Activated naive CD4-positive, alpha-beta T cell treated with anti-CD3 and anti-CD28 coated beads for 36 hours (primary cell): ENCODE data around the gene FRAS1. TPM values are rescaled to one million over a fixed set of nuclear protein-coding genes. Genes with fewer than 3 reads are reported as not detected.
"Not testable (repeated sequence)": the region's sequence is repeated elsewhere in the genome, so short reads cannot be mapped to it uniquely, and the experiment has no call there.

ENCODE experiments used
- CTCF ChIA-PET: fragments of 350-600 bp; sonication (Branson Sonifier 250); formaldehyde crosslinking; loops from one replicate; lab custom pipeline; 2021; ENCODE audit warnings: antibody characterized with exemption; lab: Charles Lee
- DNase-seq: peaks from one replicate; pipeline ENCODE4 v3.0.0-alpha.2; 2020
- H3K27ac Mint-ChIP-seq: one replicate; pipeline ENCODE4 v1.8.0; 2021; ENCODE audit warnings: mild to moderate bottlenecking, mixed read lengths
- H3K27me3 Mint-ChIP-seq: one replicate; pipeline ENCODE4 v1.8.0; 2021; ENCODE audit warnings: low read depth, mixed read lengths
- H3K36me3 Mint-ChIP-seq: one replicate; pipeline ENCODE4 v1.8.0; 2021; ENCODE audit warnings: low read depth, mixed read lengths
- H3K4me1 Mint-ChIP-seq: one replicate; pipeline ENCODE4 v1.8.0; 2021; ENCODE audit warnings: low read depth, mixed read lengths
- H3K4me3 Mint-ChIP-seq: one replicate; pipeline ENCODE4 v1.8.0; 2021; ENCODE audit warnings: mild to moderate bottlenecking, moderate library complexity, mixed read lengths
- H3K9me3 Mint-ChIP-seq: one replicate; pipeline ENCODE4 v1.8.0; 2021; ENCODE audit warnings: mixed read lengths
- intact Hi-C: fragments of 100-400 bp; cut with micrococcal nuclease; formaldehyde crosslinking; loops from one replicate; pipeline ENCODE4 v1.15.1; 2023
- total RNA-seq, 2 experiments: library from RNA; stranded (reverse); gene quantifications; one replicate each; pipeline ENCODE4 v1.2.3, GENCODE V29; 2021

FRAS1 gene
- total RNA-seq, 2 experiments from 2014 or later = not detected

DNA sequence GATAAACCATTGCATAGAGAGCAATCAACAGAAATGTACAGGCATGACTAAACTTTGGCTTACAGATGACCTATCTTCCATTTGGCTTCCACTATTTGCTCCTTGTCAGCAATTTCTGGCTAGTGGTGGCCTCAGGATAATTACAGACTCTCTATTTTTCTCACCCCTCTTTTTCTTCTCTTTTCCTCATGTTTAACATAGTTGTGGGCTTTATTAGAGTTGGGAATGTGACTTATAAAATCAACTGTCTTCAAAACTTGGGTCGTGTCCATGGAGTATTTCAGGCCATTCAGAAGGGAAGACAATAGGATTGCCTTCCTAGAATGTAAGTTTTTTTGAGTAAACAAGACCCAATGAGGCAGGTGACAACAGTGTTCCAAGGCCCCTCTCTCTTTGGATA, 236.2 kb downstream of the FRAS1 start:
- DNase-seq = no peak
- Mint-ChIP-seq H3K27me3 (peaks cover 10% of the 10 kb centered on the region), H3K4me1 (no peaks in the 10 kb centered on the region), H3K36me3 (no peaks in the 10 kb centered on the region), H3K9me3 (no peaks in the 10 kb centered on the region), H3K27ac (no peak overlapping the region), H3K4me3 (no peak overlapping the region)
- CTCF ChIA-PET = no interaction called here
- intact Hi-C loops = no loop called here

DNA sequence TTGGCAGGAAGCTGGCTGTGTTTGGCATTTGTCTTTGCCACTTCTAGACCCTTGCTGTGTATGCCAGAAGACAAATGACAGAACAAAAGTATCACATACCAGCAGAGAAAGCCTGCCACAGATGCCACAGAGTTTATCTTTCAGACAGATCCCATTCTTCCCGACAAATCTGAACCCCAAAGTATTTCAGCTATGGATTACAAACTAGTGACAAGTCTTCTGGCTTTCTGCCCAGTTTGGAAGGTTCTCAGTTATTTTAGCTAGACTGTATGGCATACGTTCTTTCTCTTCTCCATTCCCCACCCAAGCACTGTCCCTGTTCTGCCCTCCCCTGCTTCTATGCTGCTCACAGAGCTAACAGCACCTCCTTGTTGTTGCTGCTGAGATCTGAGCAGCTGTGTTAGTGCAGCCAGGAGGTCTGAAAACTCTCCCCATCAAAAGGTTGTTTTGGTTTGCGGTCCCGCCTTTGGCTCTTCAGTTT, 236.7 kb downstream of the FRAS1 start:
- H3K4me1 Mint-ChIP-seq = no peaks in the 10 kb centered on the region
- no peaks in the 10 kb centered on the region for H3K9me3 Mint-ChIP-seq
- H3K27me3 Mint-ChIP-seq = peaks cover 14% of the 10 kb centered on the region
- H3K4me3 Mint-ChIP-seq = no peak overlapping the region
- H3K36me3 Mint-ChIP-seq = no peaks in the 10 kb centered on the region
- CTCF ChIA-PET = no interaction called here
- no peak for DNase-seq
- intact Hi-C loops = no loop called here
- no peak overlapping the region for H3K27ac Mint-ChIP-seq

GRCh38 chr4:78296261-78296660, 239.1 kb downstream of the FRAS1 start:
- no peak overlapping the region for H3K27ac Mint-ChIP-seq
- intact Hi-C loops = no loop called here
- H3K4me3 Mint-ChIP-seq = no peak overlapping the region
- no peaks in the 10 kb centered on the region for H3K4me1 Mint-ChIP-seq
- DNase-seq = no peak
- peaks cover 18% of the 10 kb centered on the region for H3K27me3 Mint-ChIP-seq
- no peaks in the 10 kb centered on the region for H3K9me3 Mint-ChIP-seq
- no peaks in the 10 kb centered on the region for H3K36me3 Mint-ChIP-seq
- CTCF ChIA-PET = no interaction called here

DNA sequence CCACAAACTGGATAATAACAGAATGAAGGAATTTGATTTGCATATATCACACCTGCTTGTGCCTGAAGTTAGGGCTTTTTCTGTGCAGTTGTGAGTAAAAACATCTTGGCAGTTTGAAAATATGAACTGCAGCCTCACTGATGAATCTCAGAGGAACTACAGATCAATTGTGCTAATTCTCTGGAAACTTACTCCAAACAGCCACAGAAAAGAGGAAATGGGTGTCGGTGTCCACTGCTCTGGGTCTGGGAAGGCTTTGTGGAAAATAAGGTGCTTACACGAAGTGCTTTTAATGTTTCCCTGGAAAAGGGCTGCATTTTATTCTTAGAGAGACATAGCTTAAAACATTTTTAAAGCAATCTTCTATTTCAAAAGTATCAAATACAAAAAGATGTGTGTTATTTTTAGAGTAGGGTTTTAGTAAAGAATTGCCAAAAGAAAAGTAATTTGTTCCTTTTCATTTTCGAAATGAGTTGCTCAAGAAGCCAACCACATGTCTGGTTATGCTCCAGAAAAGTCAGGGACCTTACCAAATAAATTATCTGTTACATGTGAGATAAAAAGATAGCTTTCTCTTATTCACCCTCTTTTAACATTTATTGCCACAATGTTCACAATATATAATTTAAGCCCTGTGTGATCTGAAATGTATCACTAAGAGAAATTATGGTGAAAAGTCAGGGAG, 240.1 kb downstream of the FRAS1 start:
- H3K9me3 Mint-ChIP-seq = no peaks in the 10 kb centered on the region
- intact Hi-C loops = no loop called here
- peaks cover 18% of the 10 kb centered on the region for H3K27me3 Mint-ChIP-seq
- no peaks in the 10 kb centered on the region for H3K4me1 Mint-ChIP-seq
- no peak overlapping the region for H3K4me3 Mint-ChIP-seq
- DNase-seq = no peak
- H3K27ac Mint-ChIP-seq = no peak overlapping the region
- H3K36me3 Mint-ChIP-seq = no peaks in the 10 kb centered on the region
- CTCF ChIA-PET = interaction anchor here (0.7 kb wide), 1 partner anchor 549 kb away, joined by 4 read pairs; no protein-coding TSS in a partner anchor

- CTCF ChIA-PET = no interaction called here
- Mint-ChIP-seq H3K27me3 (peaks cover 18% of the 10 kb centered on the region), H3K27ac (no peak overlapping the region), H3K36me3 (no peaks in the 10 kb centered on the region), H3K9me3 (no peaks in the 10 kb centered on the region), H3K4me3 (no peak overlapping the region), H3K4me1 (no peaks in the 10 kb centered on the region)
- no peak for DNase-seq
- intact Hi-C loops = no loop called here
Observed at GRCh38 chr4:78298618-78299017, 241.5 kb downstream of the FRAS1 start.

- DNase-seq = no peak
- Mint-ChIP-seq H3K36me3 (no peaks in the 10 kb centered on the region), H3K27ac (no peak overlapping the region), H3K4me1 (no peaks in the 10 kb centered on the region), H3K27me3 (peaks cover 18% of the 10 kb centered on the region), H3K4me3 (no peak overlapping the region), H3K9me3 (no peaks in the 10 kb centered on the region)
- CTCF ChIA-PET = no interaction called here
- intact Hi-C loops = no loop called here
Observed at GRCh38 chr4:78299565-78299972, 242.4 kb downstream of the FRAS1 start.

DNA sequence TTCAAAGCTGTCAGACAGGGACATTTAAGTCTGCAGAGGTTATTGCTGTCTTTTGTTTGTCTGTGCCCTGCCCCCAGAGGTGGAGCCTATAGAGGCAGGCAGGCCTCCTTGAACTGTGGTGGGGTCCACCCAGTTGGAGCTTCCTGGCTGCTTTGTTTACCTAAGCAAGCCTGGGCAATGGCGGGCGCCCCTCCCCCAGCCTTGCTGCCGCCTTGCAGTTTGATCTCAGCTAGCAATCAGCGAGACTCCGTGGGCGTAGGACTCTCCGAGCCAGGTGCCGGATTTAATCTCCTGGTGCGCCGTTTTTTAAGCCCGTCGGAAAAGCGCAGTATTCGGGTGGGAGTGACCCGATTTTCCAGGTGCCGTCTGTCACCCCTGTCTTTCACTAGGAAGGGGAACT, 250.1 kb downstream of the FRAS1 start:
- H3K9me3 Mint-ChIP-seq, H3K4me3 Mint-ChIP-seq, DNase-seq, intact Hi-C loops, H3K27ac Mint-ChIP-seq, H3K4me1 Mint-ChIP-seq, CTCF ChIA-PET, H3K27me3 Mint-ChIP-seq, H3K36me3 Mint-ChIP-seq: not testable (repeated sequence)

GRCh38 chr4:78308517-78308916, 251.4 kb downstream of the FRAS1 start:
- no peaks in the 10 kb centered on the region for H3K9me3 Mint-ChIP-seq
- CTCF ChIA-PET = no interaction called here

DNA sequence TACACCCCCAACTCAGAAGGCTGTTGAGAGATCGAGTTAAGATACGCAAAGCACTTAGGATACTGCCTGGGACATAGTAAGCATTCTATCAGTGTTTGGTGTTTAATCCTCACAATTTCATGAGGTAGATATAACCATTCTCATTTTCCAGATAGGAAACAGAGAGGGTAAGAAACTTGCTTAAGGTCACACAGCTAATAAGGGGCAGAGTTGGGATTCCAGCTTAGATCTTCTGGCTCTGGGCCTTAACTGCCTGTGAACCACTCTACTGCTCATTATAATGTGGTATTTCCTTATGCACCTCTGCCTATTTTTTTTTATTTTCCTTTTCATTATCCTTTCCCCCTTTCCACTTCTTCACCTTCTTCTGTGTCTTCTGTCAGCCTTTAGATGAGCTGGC, 252.2 kb downstream of the FRAS1 start:
- Mint-ChIP-seq H3K4me3 (no peak overlapping the region), H3K36me3 (no peaks in the 10 kb centered on the region), H3K9me3 (no peaks in the 10 kb centered on the region), H3K4me1 (no peaks in the 10 kb centered on the region), H3K27me3 (peaks cover 14% of the 10 kb centered on the region), H3K27ac (no peak overlapping the region)
- CTCF ChIA-PET = no interaction called here
- intact Hi-C loops = no loop called here
- no peak for DNase-seq

More at GRCh38 chr4:78308517-78308916, 251.4 kb downstream of the FRAS1 start:
- DNase-seq = no peak
- no peaks in the 10 kb centered on the region for H3K4me1 Mint-ChIP-seq
- H3K27ac Mint-ChIP-seq = no peak overlapping the region
- H3K4me3 Mint-ChIP-seq = no peak overlapping the region
- peaks cover 6% of the 10 kb centered on the region for H3K27me3 Mint-ChIP-seq
- intact Hi-C loops = no loop called here
- no peaks in the 10 kb centered on the region for H3K36me3 Mint-ChIP-seq

DNA sequence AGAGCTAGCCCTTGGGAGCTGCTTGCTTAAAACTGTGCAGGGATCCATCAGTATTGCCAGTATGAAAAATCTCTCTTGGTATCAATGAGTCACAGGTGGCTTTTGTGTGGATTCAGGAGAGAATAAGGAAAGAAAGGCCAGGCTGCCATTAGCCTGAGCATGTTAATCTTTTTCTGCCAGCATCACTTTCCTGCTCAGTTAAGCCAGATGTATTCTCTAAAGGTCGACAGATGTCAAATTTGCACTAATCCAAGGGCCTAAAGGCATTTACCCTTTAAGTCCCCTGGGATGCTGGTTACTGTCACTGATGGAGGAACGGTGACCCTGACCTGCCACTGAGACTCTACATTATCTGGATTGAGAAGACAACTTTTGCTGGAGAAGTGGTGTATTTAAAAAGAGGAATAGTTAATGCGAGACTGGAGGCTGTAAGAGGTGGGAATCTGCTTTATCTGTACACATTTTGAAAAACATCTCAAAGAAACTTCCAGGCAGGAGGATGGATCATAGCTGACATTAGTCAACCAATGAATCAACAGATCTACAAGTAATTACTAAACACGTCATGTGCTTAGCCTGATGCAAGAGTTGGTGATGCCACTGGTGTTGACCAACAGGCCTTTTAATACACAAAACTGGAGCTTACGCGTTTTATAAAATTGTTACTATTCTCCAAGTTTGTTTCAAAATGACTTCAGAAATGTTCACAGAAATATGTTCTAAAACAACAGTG, 253.1 kb downstream of the FRAS1 start:
- CTCF ChIA-PET = no interaction called here
- intact Hi-C loops = no loop called here
- peaks cover 15% of the 10 kb centered on the region for H3K27me3 Mint-ChIP-seq
- no peaks in the 10 kb centered on the region for H3K4me1 Mint-ChIP-seq
- no peak overlapping the region for H3K4me3 Mint-ChIP-seq
- no peaks in the 10 kb centered on the region for H3K9me3 Mint-ChIP-seq
- no peaks in the 10 kb centered on the region for H3K36me3 Mint-ChIP-seq
- H3K27ac Mint-ChIP-seq = no peak overlapping the region
- no peak for DNase-seq

- H3K9me3 Mint-ChIP-seq = no peaks in the 10 kb centered on the region
- no peak overlapping the region for H3K27ac Mint-ChIP-seq
- CTCF ChIA-PET = no interaction called here
- H3K36me3 Mint-ChIP-seq = no peaks in the 10 kb centered on the region
- DNase-seq = no peak
- no peaks in the 10 kb centered on the region for H3K4me1 Mint-ChIP-seq
- no peak overlapping the region for H3K4me3 Mint-ChIP-seq
- intact Hi-C loops = no loop called here
- H3K27me3 Mint-ChIP-seq = peaks cover 16% of the 10 kb centered on the region
Observed at GRCh38 chr4:78310740-78311115, 253.6 kb downstream of the FRAS1 start.

- no peak overlapping the region for H3K27ac Mint-ChIP-seq
- H3K4me3 Mint-ChIP-seq = no peak overlapping the region
- intact Hi-C loops = no loop called here
- H3K36me3 Mint-ChIP-seq = no peaks in the 10 kb centered on the region
- H3K4me1 Mint-ChIP-seq = no peaks in the 10 kb centered on the region
- H3K9me3 Mint-ChIP-seq = no peaks in the 10 kb centered on the region
- H3K27me3 Mint-ChIP-seq = peaks cover 19% of the 10 kb centered on the region
- CTCF ChIA-PET = no interaction called here
- no peak for DNase-seq
Observed at GRCh38 chr4:78311306-78311705, 254.2 kb downstream of the FRAS1 start.
